Lower leg skin (tissue), 4 donors: ENCODE data around the gene METTL15. TPM values are rescaled to one million over a fixed set of nuclear protein-coding genes. Genes with fewer than 3 reads are reported as not detected.

Experiments
- DNase-seq, 2 donors: peaks; one replicate each; pipeline ENCODE4 v3.0.0-alpha.2; 2019; ENCODE audit warnings: low spot score in 2 of 2
- H3K4me3 ChIP-seq: fragments of 200-600 bp; sonication (generic); 2 replicates; pipeline ENCODE4 v1.5.1; 2017; ENCODE audit warnings: mild to moderate bottlenecking, low read depth; ENCODE audit not compliant: poor library complexity, severe bottlenecking
- CTCF ChIP-seq, 3 donors: fragments of 450-650 bp; IDR thresholded peaks; one replicate each; pipeline ENCODE4 v1.5.1; 2016; ENCODE audit warnings: antibody characterized with exemption in 3 of 3, mild to moderate bottlenecking in 3 of 3, moderate library complexity in 2 of 3
- POLR2A ChIP-seq, 2 donors: fragments of 450-650 bp; IDR thresholded peaks; one replicate each; pipeline ENCODE4 v1.6.1; 2016 to 2017; ENCODE audit warnings: antibody characterized with exemption in 2 of 2, mild to moderate bottlenecking in 1 of 2, moderate library complexity in 1 of 2
- WGBS, 2 donors: methylation state at CpG; one replicate each; pipeline ENCODE4 v1.1.5; 2018; 5-methylcytosine and 5-hydroxymethylcytosine counted together
- intact Hi-C: fragments of 100-400 bp; cut with DNase I; formaldehyde crosslinking; loops from one replicate; pipeline ENCODE4 v1.15.0; 2023; ENCODE audit warnings: low total_unique reads
- total RNA-seq, 4 donors: library from RNA; depleted of rRNA; stranded (reverse); fragments of >200 nt; gene quantifications; one replicate each; pipeline ENCODE4 v1.1.0, GENCODE V29; 2016

METTL15 gene
- total RNA-seq, 4 donors from 2014 or later, result 5.4 to 12.9 (median 8.5) TPM

GRCh38 chr11:28342716-28343115 lies 234.5 kb downstream of the METTL15 start:
- TF ChIP-seq POLR2A (IDR thresholded peaks at IDR 0.05), result no peak
- TF ChIP-seq CTCF (IDR thresholded peaks at IDR 0.05), result no peak
- 85 to 87% methylated on average over 1 of the region's 1 CpG for WGBS, 2 donors
- H3K4me3 ChIP-seq, result no peak overlapping the region
- DNase-seq, result no peak
- intact Hi-C loops, result no loop called here

- WGBS, 2 donors, result 53 to 60% methylated on average over 5 of the region's 5 CpGs
- DNase-seq, result no peak
- no peak overlapping the region for H3K4me3 ChIP-seq
- intact Hi-C loops, result no loop called here
- TF ChIP-seq POLR2A (IDR thresholded peaks at IDR 0.05) (no peak), CTCF (IDR thresholded peaks at IDR 0.05) (no peak)
These were observed 235.4 kb downstream of the METTL15 start for GRCh38 chr11:28343304-28344233.

GRCh38 chr11:28346209-28346608 lies 238.0 kb downstream of the METTL15 start:
- H3K4me3 ChIP-seq, result no peak overlapping the region
- intact Hi-C loops, result no loop called here
- DNase-seq, result no peak
- TF ChIP-seq CTCF (IDR thresholded peaks at IDR 0.05) (no peak), POLR2A (IDR thresholded peaks at IDR 0.05) (no peak)

GRCh38 chr11:28346721-28347120 lies 238.5 kb downstream of the METTL15 start:
- intact Hi-C loops, result no loop called here
- no peak for DNase-seq
- H3K4me3 ChIP-seq, result no peak overlapping the region
- WGBS, 2 donors, result 88 to 91% methylated on average over 1 of the region's 1 CpG
- TF ChIP-seq CTCF (IDR thresholded peaks at IDR 0.05) (no peak), POLR2A (IDR thresholded peaks at IDR 0.05) (no peak)

- DNase-seq, result no peak
- TF ChIP-seq POLR2A (IDR thresholded peaks at IDR 0.05) (no peak), CTCF (IDR thresholded peaks at IDR 0.05) (no peak)
- no peak overlapping the region for H3K4me3 ChIP-seq
- intact Hi-C loops, result no loop called here
- WGBS, 2 donors, result 67 to 72% methylated on average over 5 of the region's 5 CpGs
These were observed 239.2 kb downstream of the METTL15 start for GRCh38 chr11:28347371-28347770.
